Right renal cortex interstitium (tissue), 3 donors: ENCODE measurements around the gene UST. TPM values are rescaled to one million over a fixed set of nuclear protein-coding genes. Genes with fewer than 3 reads are reported as not detected.
"Not testable (repeated sequence)": the region's sequence is repeated elsewhere in the genome, so short reads cannot be mapped to it uniquely, and the experiment has no call there.

Source experiments
- DNase-seq, 3 donors: peaks; one replicate each; pipeline ENCODE4 v3.0.0-alpha.2; 2013; ENCODE audit warnings: low read depth in 3 of 3, low spot score in 2 of 3
- polyA plus RNA-seq, 3 donors: library from polyadenylated mRNA; unstranded; fragments of 120-200 nt; gene quantifications; one replicate each; pipeline ENCODE4 v1.2.1, GENCODE V29; 2013; ENCODE audit not compliant: insufficient read length in 3 of 3

UST gene
- polyA plus RNA-seq, 3 donors: 11.0 to 11.7 (median 11.1) TPM

- DNase-seq: no peak
Observed at GRCh38 chr6:148890096-148890495, 143.3 kb downstream of the UST start.

GRCh38 chr6:148890652-148891404 lies 144.0 kb downstream of the UST start:
- DNase-seq: no peak

- DNase-seq: no peak
Observed at GRCh38 chr6:148891405-148891783, 144.6 kb downstream of the UST start.

- DNase-seq: no peak
Observed at GRCh38 chr6:148892247-148892646, 145.4 kb downstream of the UST start.

GRCh38 chr6:148893073-148893472 lies 146.2 kb downstream of the UST start:
- DNase-seq: no peak

GRCh38 chr6:148893481-148893880 lies 146.7 kb downstream of the UST start:
- no peak for DNase-seq

GRCh38 chr6:148898376-148899014 lies 151.7 kb downstream of the UST start:
- DNase-seq: peak; percentile 50 to 68 (median 51)

- no peak for DNase-seq
Observed at GRCh38 chr6:148904896-148905870, 158.4 kb downstream of the UST start.

GRCh38 chr6:148905901-148906300 lies 159.1 kb downstream of the UST start:
- no peak for DNase-seq

- DNase-seq: no peak
Observed at GRCh38 chr6:148906386-148906785, 159.6 kb downstream of the UST start.

GRCh38 chr6:148907573-148907972 lies 160.7 kb downstream of the UST start:
- no peak for DNase-seq

- DNase-seq: no peak
Observed at GRCh38 chr6:148912252-148912651, 165.4 kb downstream of the UST start.

- DNase-seq: peak in 1 of 3 donors; percentile 27
Observed at GRCh38 chr6:148915810-148916209, 169.0 kb downstream of the UST start.

- DNase-seq: not testable (repeated sequence)
Observed at GRCh38 chr6:148916485-148916884, 169.7 kb downstream of the UST start.

- no peak for DNase-seq
Observed at GRCh38 chr6:148924226-148925012, 177.6 kb downstream of the UST start.

GRCh38 chr6:148925701-148926100 lies 178.9 kb downstream of the UST start:
- DNase-seq: no peak

- no peak for DNase-seq
Observed at GRCh38 chr6:148926478-148926877, 179.6 kb downstream of the UST start.

GRCh38 chr6:148927586-148927985 lies 180.8 kb downstream of the UST start:
- no peak for DNase-seq

- DNase-seq: no peak
Observed at GRCh38 chr6:148928811-148929210, 182.0 kb downstream of the UST start.

- no peak for DNase-seq
Observed at GRCh38 chr6:148932208-148932607, 185.4 kb downstream of the UST start.
